ENCODE results near the gene PRDM13. TPM values are rescaled to one million over a fixed set of nuclear protein-coding genes. Genes with fewer than 3 reads are reported as not detected.

The PRDM13 gene
- total and polyA plus RNA-seq, 2 of the 8 experiments (the other 6 are each of a cell fraction or from before 2014, with no cell fraction given): 0.05 to 0.09 TPM

GRCh38 chr6:99603421-99604165 lies 3.0 kb upstream of the PRDM13 start (continued):
- TF ChIP-seq SP2 (IDR thresholded peaks at IDR 0.05; ENCODE audit: low read length): no peak
- no peak for TF ChIP-seq CEBPB (IDR thresholded peaks at IDR 0.05; ENCODE audit: low read depth, low read length)
- TF ChIP-seq SAP30 (IDR thresholded peaks at IDR 0.05; ENCODE audit: insufficient read depth, insufficient replicate concordance, low read length): no peak
- TF ChIP-seq RNF2 (IDR thresholded peaks at IDR 0.05; ENCODE audit: borderline replicate concordance, low read depth, low read length, missing control alignments, poor library complexity, severe bottlenecking): peak; percentile 91
- no peak for TF ChIP-seq GTF2F1 (IDR thresholded peaks at IDR 0.05; ENCODE audit: borderline replicate concordance, low read depth, low read length)
- TF ChIP-seq SUZ12 (IDR thresholded peaks at IDR 0.05; ENCODE audit: low read length): peak; percentile 56
- TF ChIP-seq MAX (IDR thresholded peaks at IDR 0.05): peak; percentile 93
- TF ChIP-seq RAD21 (IDR thresholded peaks at IDR 0.05 in 1 of 2, conservative IDR thresholded peaks at IDR 0.05 in 1 of 2; ENCODE audit: low read depth in 2 of 2, low read length in 2 of 2): no peak
- no peak for TF ChIP-seq SRF (IDR thresholded peaks at IDR 0.05; ENCODE audit: low read depth, low read length)
- TF ChIP-seq FOSL1 (IDR thresholded peaks at IDR 0.05; ENCODE audit: insufficient read depth, low read depth, low read length): no peak
- peak; percentile 48; the same call in 1 of the 2 replicates for TF ChIP-seq TEAD4 (IDR thresholded peaks at IDR 0.05; ENCODE audit: low read depth, low read length)
- no peak for TF ChIP-seq NRF1 (IDR thresholded peaks at IDR 0.05; ENCODE audit: low read depth, low read length)
- TF ChIP-seq GABPA (IDR thresholded peaks at IDR 0.05; ENCODE audit: borderline replicate concordance, insufficient read depth, low read length): no peak; the same call in 1 of the 2 replicates
- TF ChIP-seq USF2 (IDR thresholded peaks at IDR 0.05; ENCODE audit: low read length): peak; percentile 9; the same call in 1 of the 2 replicates
- no peak for TF ChIP-seq BCL11A (IDR thresholded peaks at IDR 0.05; ENCODE audit: low read depth in 2 of 2, low read length in 2 of 2)
- no peak for TF ChIP-seq SP4 (IDR thresholded peaks at IDR 0.05; ENCODE audit: low read length)
- TF ChIP-seq HDAC2 (IDR thresholded peaks at IDR 0.05; ENCODE audit: borderline replicate concordance in 1 of 2, low read depth in 2 of 2, low read length in 2 of 2): peak in 1 of 2 experiments; percentile 37; a peak in 1 of 4 replicates
- peak; percentile 87; the same call in 1 of the 2 replicates for TF ChIP-seq CBX8 (IDR thresholded peaks at IDR 0.05; ENCODE audit: borderline replicate concordance, low read depth, low read length)
- no peak for TF ChIP-seq HDAC6 (IDR thresholded peaks at IDR 0.05; ENCODE audit: low read depth, low read length)
- peak; percentile 82 for TF ChIP-seq KDM4A (IDR thresholded peaks at IDR 0.05; ENCODE audit: low read depth, low read length, severe bottlenecking)
- TF ChIP-seq EGR1 (IDR thresholded peaks at IDR 0.05; ENCODE audit: borderline replicate concordance, low read depth, low read length): no peak
